HepG2 (cell line): ENCODE measurements around the gene CA12. TPM values are rescaled to one million over a fixed set of nuclear protein-coding genes. Genes with fewer than 3 reads are reported as not detected.

ENCODE experiments used
- ATAC-seq: fragments of 200-7000 bp; cut with Tn5 transposase; 3 replicates; pipeline ENCODE4 v1.9.1; 2020; ENCODE audit warnings: mild to moderate bottlenecking, moderate library complexity
- BruUV-seq: library from RNA; stranded (reverse); fragments of 400-500 nt; replicated peaks from 2 replicates; lab custom pipeline; 2021; lab: Mats Ljungman, UMichigan
- CTCF ChIA-PET: fragments of 300-600 bp; formaldehyde crosslinking; extraction: SDS; loops from one replicate; lab custom pipeline; 2021; ENCODE audit warnings: low total read pairs, inconsistent platforms, low intra/inter-chr PET ratio; lab: Yijun Ruan, JAX
- POLR2A ChIA-PET: fragments of 350-600 bp; sonication (Branson Sonifier 250); formaldehyde crosslinking; loops from one replicate; lab custom pipeline; 2020; ENCODE audit warnings: antibody characterized with exemption, inconsistent platforms; lab: Yijun Ruan, JAX
- DNase-seq: peaks from one replicate; pipeline ENCODE4 v3.0.0-alpha.2; 2015; ENCODE audit warnings: low spot score
- FAIRE-seq: peaks from 3 replicates; lab custom pipeline; 2011; peaks lifted over from hg19 to GRCh38; lab: Jason Lieb, UNC
- H2AFZ ChIP-seq: one replicate; pipeline ENCODE4 v1.6.1; 2011; ENCODE audit warnings: low read length, inconsistent platforms
- H3K27ac ChIP-seq: fragments of 300-600 bp; 3 replicates; pipeline ENCODE4 v1.8.0; 2011; ENCODE audit warnings: mixed run types, mild to moderate bottlenecking, mixed read lengths, low read length, inconsistent platforms; ENCODE audit not compliant: insufficient read depth; ENCODE audit errors: extremely low read length
- H3K27me3 ChIP-seq, 2 experiments: fragments of 200-600 bp in 1 of 2; 2 replicates in 1 of 2; 3 replicates in 1 of 2; pipeline versions ENCODE4 v1.6.0 to v1.8.0; 2011; ENCODE audit warnings: low read length in 2 of 2, mild to moderate bottlenecking in 2 of 2, moderate library complexity in 2 of 2, inconsistent platforms in 1 of 2; ENCODE audit not compliant: insufficient read depth in 2 of 2, control insufficient read depth in 1 of 2
- H3K36me3 ChIP-seq, 2 experiments: fragments of 200-600 bp in 1 of 2; replicated peaks in 1 of 2; 2 replicates in 1 of 2; 3 replicates in 1 of 2; pipeline versions ENCODE4 v1.5.1 to v1.8.0; 2011; ENCODE audit warnings: low read length in 2 of 2, inconsistent platforms in 1 of 2; ENCODE audit not compliant: insufficient read depth in 2 of 2, control insufficient read depth in 1 of 2
- H3K4me1 ChIP-seq: 2 replicates; pipeline ENCODE4 v1.5.1; 2012; ENCODE audit warnings: low read length, inconsistent platforms; ENCODE audit not compliant: insufficient read depth
- H3K4me2 ChIP-seq: 2 replicates; pipeline ENCODE4 v1.6.0; 2011; ENCODE audit warnings: low read depth, low read length, inconsistent platforms
- H3K4me3 ChIP-seq, 3 experiments: fragments of 200-600 bp in 1 of 3; sonication (generic), shearing (Covaris generic) in 1 of 3; replicated peaks in 1 of 3; 2 replicates each; pipeline ENCODE4 v1.5.1; 2011 to 2016; ENCODE audit warnings: low read length in 3 of 3, inconsistent platforms in 2 of 3, low read depth in 2 of 3, mild to moderate bottlenecking in 2 of 3, control low read depth in 1 of 3, mixed read lengths in 1 of 3; ENCODE audit not compliant: insufficient read depth in 1 of 3
- H3K79me2 ChIP-seq: one replicate; pipeline ENCODE4 v1.6.1; 2011; ENCODE audit warnings: low read length, inconsistent platforms; ENCODE audit not compliant: insufficient read depth
- H3K9ac ChIP-seq: 2 replicates; pipeline ENCODE4 v1.6.0; 2011; ENCODE audit warnings: mild to moderate bottlenecking, low read depth, low read length, inconsistent platforms; ENCODE audit not compliant: insufficient read depth
- H3K9me3 ChIP-seq: 2 replicates; pipeline ENCODE4 v1.5.1; 2012; ENCODE audit warnings: mild to moderate bottlenecking, low read length
- H4K20me1 ChIP-seq: 2 replicates; pipeline ENCODE4 v1.6.0; 2011; ENCODE audit warnings: inconsistent platforms, mild to moderate bottlenecking, low read length, moderate library complexity; ENCODE audit not compliant: insufficient read depth
- AKAP8 ChIP-seq: sonication (generic); formaldehyde crosslinking; IDR thresholded peaks from 2 replicates; pipeline ENCODE4 v1.5.1; 2020; ENCODE audit warnings: mild to moderate bottlenecking, missing genetic modification reagents
- BHLHE40 ChIP-seq: IDR thresholded peaks from 2 replicates; pipeline ENCODE4 v1.6.1; 2011; ENCODE audit warnings: low read length, improper control_type of control experiment
- BORCS8-MEF2B ChIP-seq: sonication (generic); formaldehyde crosslinking; IDR thresholded peaks from 2 replicates; pipeline ENCODE4 v1.8.0; 2022; ENCODE audit warnings: mild to moderate bottlenecking, missing genetic modification reagents
- HHEX ChIP-seq: IDR thresholded peaks from 2 replicates; pipeline ENCODE4 v1.6.1; 2016; ENCODE audit warnings: control low read depth
- SIN3B ChIP-seq: fragments of 150-350 bp; IDR thresholded peaks from 2 replicates; pipeline ENCODE4 v1.6.1; 2014; ENCODE audit warnings: low read length
- SMYD3 ChIP-seq: sonication (generic); formaldehyde crosslinking; IDR thresholded peaks from 2 replicates; pipeline ENCODE4 v1.8.1; 2023; ENCODE audit warnings: mild to moderate bottlenecking, missing genetic modification reagents
- TEF ChIP-seq: sonication (generic); formaldehyde crosslinking; IDR thresholded peaks from 2 replicates; pipeline ENCODE4 v1.5.0; 2020; ENCODE audit warnings: missing genetic modification reagents
- THAP9 ChIP-seq: sonication (generic); formaldehyde crosslinking; IDR thresholded peaks from 2 replicates; pipeline ENCODE4; 2020; ENCODE audit warnings: missing genetic modification reagents, mild to moderate bottlenecking, borderline replicate concordance
- ZNF296 ChIP-seq: sonication (generic); formaldehyde crosslinking; conservative IDR thresholded peaks from 2 replicates; pipeline ENCODE4 v1.5.0; 2020; ENCODE audit warnings: mild to moderate bottlenecking, missing genetic modification reagents
- WGBS: methylation state at CpG from one replicate; pipeline ENCODE4 v1.1.6; 2017; ENCODE audit warnings: low lambda C conversion rate; 5-methylcytosine and 5-hydroxymethylcytosine counted together
- in situ Hi-C: cut with HindIII; loops from 2 replicates; pipeline ENCODE4 v1.10.0; 2017; ENCODE audit warnings: low pct_unique_long_range_greater_than_20kb; ENCODE audit not compliant: extremely low pct_ligation_motif_present
- intact Hi-C: fragments of 100-400 bp; cut with micrococcal nuclease; formaldehyde crosslinking; loops from one replicate; pipeline ENCODE4 v1.10.0; 2022; ENCODE audit not compliant: unreplicated experiment
- polyA plus RNA-seq, 8 experiments: library from polyadenylated mRNA; depleted of rRNA in 3 of 8; stranded (reverse) in 7 of 8; unstranded in 1 of 8; fragments of >200 nt; fragmentation: Illumina TruSeq in 4 of 8; extraction: Trizol in 4 of 8; gene quantifications; 2 replicates each; pipeline versions ENCODE4 v1.2.1 to v1.2.3, GENCODE V29; 2011 to 2016; ENCODE audit warnings: low read depth in 4 of 8, missing spikeins in 1 of 8, mixed read lengths in 1 of 8; ENCODE audit not compliant: insufficient read depth in 1 of 8
- total RNA-seq, 5 experiments: library from RNA; depleted of rRNA; stranded (reverse); fragments of >200 nt; fragmentation: Illumina TruSeq; extraction: Trizol; gene quantifications; 2 replicates each; pipeline ENCODE4 v1.2.3, GENCODE V29; 2016; ENCODE audit warnings: low read depth in 1 of 5
- TF ChIP-seq, protein P1 (sequence below): sonication (generic); formaldehyde crosslinking; IDR thresholded peaks from 2 replicates; pipeline ENCODE4 v1.4.0; 2020; ENCODE audit warnings: missing genetic modification reagents, borderline replicate concordance
- TF ChIP-seq, protein P2 (sequence below): sonication (generic); formaldehyde crosslinking; IDR thresholded peaks from 2 replicates; pipeline ENCODE4 v1.4.0; 2020; ENCODE audit warnings: mild to moderate bottlenecking, missing genetic modification reagents
- TF ChIP-seq, protein P3 (sequence below), 2 experiments: sonication (generic) in 1 of 2; formaldehyde crosslinking in 1 of 2; IDR thresholded peaks; 2 replicates each; pipeline versions ENCODE4 v1.5.1 to v1.6.1; 2011 to 2020; ENCODE audit warnings: borderline replicate concordance in 1 of 2, low read depth in 1 of 2, low read length in 1 of 2, mild to moderate bottlenecking in 1 of 2, missing genetic modification reagents in 1 of 2, moderate library complexity in 1 of 2

Gene CA12
- total and polyA plus RNA-seq, 2 of the 13 experiments (the other 11 are each of a cell fraction or from before 2014, with no cell fraction given) = 0.07 to 0.20 TPM

DNA sequence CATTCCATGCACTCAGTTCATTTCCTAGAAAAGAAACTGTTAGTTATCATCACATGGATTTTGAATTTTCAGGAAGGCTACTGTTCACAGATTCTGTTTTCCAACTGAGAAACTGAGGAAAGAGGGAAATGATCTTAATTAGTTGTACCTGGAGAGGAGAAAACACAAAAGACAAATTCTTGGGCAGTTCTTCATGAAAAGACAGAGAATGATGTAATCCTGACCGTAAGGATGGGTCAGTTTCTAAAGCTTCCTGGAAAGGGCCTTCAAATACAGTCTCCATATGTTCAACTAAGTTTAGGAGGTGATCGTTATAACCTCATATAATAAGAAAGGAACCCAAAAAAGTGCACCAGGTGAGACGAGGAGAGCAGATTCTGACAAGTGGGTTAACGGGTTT, 44.6 kb downstream of the CA12 start:
- ATAC-seq (no peak), DNase-seq (no peak), FAIRE-seq (no peak)
- Histone ChIP-seq H3K9ac (no peak overlapping the region), H3K4me3 (no peak overlapping the region), H4K20me1 (no peaks in the 10 kb centered on the region), H2AFZ (no peak overlapping the region), H3K79me2 (no peaks in the 10 kb centered on the region), H3K27ac (no peak overlapping the region), H3K36me3 (no peaks in the 10 kb centered on the region), H3K27me3 (peaks cover 2 to 10% of the 10 kb centered on the region in 2 experiments; a peak in 2 of 5 replicates), H3K4me1 (peaks cover 5% of the 10 kb centered on the region; the same call in 1 of the 2 replicates), H3K9me3 (no peaks in the 10 kb centered on the region), H3K4me2 (no peak overlapping the region)
- no TSS peak for BruUV-seq
- CTCF ChIA-PET = no interaction called here
- 52% methylated on average over 4 of the region's 4 CpGs for WGBS
- POLR2A ChIA-PET = no interaction called here
- intact Hi-C loops (no loop called here), in situ Hi-C loops (no loop called here)
- TF ChIP-seq BHLHE40 (no peak), ZNF296 (CRISPR knock-in tag) (no peak), SMYD3 (no peak), TEF (CRISPR knock-in tag) (no peak), BORCS8-MEF2B (CRISPR knock-in tag) (no peak), THAP9 (CRISPR knock-in tag) (no peak), SIN3B (no peak), AKAP8 (no peak), HHEX (CRISPR knock-in tag) (no peak)
- TF ChIP-seq, protein P1, sequence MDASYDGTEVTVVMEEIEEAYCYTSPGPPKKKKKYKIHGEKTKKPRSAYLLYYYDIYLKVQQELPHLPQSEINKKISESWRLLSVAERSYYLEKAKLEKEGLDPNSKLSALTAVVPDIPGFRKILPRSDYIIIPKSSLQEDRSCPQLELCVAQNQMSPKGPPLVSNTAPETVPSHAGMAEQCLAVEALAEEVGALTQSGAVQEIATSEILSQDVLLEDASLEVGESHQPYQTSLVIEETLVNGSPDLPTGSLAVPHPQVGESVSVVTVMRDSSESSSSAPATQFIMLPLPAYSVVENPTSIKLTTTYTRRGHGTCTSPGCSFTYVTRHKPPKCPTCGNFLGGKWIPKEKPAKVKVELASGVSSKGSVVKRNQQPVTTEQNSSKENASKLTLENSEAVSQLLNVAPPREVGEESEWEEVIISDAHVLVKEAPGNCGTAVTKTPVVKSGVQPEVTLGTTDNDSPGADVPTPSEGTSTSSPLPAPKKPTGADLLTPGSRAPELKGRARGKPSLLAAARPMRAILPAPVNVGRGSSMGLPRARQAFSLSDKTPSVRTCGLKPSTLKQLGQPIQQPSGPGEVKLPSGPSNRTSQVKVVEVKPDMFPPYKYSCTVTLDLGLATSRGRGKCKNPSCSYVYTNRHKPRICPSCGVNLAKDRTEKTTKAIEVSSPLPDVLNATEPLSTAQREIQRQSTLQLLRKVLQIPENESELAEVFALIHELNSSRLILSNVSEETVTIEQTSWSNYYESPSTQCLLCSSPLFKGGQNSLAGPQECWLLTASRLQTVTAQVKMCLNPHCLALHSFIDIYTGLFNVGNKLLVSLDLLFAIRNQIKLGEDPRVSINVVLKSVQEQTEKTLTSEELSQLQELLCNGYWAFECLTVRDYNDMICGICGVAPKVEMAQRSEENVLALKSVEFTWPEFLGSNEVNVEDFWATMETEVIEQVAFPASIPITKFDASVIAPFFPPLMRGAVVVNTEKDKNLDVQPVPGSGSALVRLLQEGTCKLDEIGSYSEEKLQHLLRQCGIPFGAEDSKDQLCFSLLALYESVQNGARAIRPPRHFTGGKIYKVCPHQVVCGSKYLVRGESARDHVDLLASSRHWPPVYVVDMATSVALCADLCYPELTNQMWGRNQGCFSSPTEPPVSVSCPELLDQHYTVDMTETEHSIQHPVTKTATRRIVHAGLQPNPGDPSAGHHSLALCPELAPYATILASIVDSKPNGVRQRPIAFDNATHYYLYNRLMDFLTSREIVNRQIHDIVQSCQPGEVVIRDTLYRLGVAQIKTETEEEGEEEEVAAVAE (CRISPR knock-in tag) = no peak
- TF ChIP-seq, protein P2, sequence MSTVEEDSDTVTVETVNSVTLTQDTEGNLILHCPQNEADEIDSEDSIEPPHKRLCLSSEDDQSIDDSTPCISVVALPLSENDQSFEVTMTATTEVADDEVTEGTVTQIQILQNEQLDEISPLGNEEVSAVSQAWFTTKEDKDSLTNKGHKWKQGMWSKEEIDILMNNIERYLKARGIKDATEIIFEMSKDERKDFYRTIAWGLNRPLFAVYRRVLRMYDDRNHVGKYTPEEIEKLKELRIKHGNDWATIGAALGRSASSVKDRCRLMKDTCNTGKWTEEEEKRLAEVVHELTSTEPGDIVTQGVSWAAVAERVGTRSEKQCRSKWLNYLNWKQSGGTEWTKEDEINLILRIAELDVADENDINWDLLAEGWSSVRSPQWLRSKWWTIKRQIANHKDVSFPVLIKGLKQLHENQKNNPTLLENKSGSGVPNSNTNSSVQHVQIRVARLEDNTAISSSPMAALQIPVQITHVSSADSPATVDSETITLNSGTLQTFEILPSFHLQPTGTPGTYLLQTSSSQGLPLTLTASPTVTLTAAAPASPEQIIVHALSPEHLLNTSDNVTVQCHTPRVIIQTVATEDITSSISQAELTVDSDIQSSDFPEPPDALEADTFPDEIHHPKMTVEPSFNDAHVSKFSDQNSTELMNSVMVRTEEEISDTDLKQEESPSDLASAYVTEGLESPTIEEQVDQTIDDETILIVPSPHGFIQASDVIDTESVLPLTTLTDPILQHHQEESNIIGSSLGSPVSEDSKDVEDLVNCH = no peak
- TF ChIP-seq, protein P3, sequence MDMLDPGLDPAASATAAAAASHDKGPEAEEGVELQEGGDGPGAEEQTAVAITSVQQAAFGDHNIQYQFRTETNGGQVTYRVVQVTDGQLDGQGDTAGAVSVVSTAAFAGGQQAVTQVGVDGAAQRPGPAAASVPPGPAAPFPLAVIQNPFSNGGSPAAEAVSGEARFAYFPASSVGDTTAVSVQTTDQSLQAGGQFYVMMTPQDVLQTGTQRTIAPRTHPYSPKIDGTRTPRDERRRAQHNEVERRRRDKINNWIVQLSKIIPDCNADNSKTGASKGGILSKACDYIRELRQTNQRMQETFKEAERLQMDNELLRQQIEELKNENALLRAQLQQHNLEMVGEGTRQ (IDR thresholded peaks at IDR 0.05; ENCODE audit: low read depth, low read length) = no peak
- TF ChIP-seq, protein P3 (CRISPR knock-in tag; IDR thresholded peaks at IDR 0.05; ENCODE audit: borderline replicate concordance) = no peak
